CD14-positive monocyte (primary cell): ENCODE data around the gene DUOXA2. TPM values are rescaled to one million over a fixed set of nuclear protein-coding genes. Genes with fewer than 3 reads are reported as not detected.

Experiments
- DNase-seq, 3 donors: peaks; one replicate each; pipeline ENCODE4 v3.0.0-alpha.2; 2011 to 2022
- H2AFZ ChIP-seq: 2 replicates; pipeline ENCODE4 v1.6.0; 2012; ENCODE audit warnings: mild to moderate bottlenecking, low read depth, low read length, inconsistent platforms; ENCODE audit not compliant: insufficient read depth, poor library complexity, severe bottlenecking
- H3K27ac ChIP-seq, 2 donors: 1 replicate in 1 of 2; 2 replicates in 1 of 2; pipeline ENCODE4 v1.5.1; 2012 to 2013; ENCODE audit warnings: low read length in 2 of 2, control low read depth in 1 of 2, inconsistent platforms in 1 of 2, low read depth in 1 of 2, mild to moderate bottlenecking in 1 of 2
- H3K27me3 ChIP-seq, 2 donors: one replicate each; pipeline versions ENCODE4 v1.6.0 to v1.6.1; 2011 to 2013; ENCODE audit warnings: low read length in 2 of 2; ENCODE audit not compliant: control insufficient read depth in 2 of 2, insufficient read depth in 2 of 2
- H3K36me3 ChIP-seq, 2 donors: replicated peaks in 1 of 2; 1 replicate in 1 of 2; 2 replicates in 1 of 2; pipeline versions ENCODE4 v1.5.1 to v1.6.1; 2012 to 2013; ENCODE audit warnings: low read length in 2 of 2, control low read depth in 1 of 2, inconsistent platforms in 1 of 2, mild to moderate bottlenecking in 1 of 2; ENCODE audit not compliant: insufficient read depth in 2 of 2, control insufficient read depth in 1 of 2
- H3K4me1 ChIP-seq, 2 donors: 1 replicate in 1 of 2; 2 replicates in 1 of 2; pipeline versions ENCODE4 v1.5.1 to v1.6.1; 2012 to 2013; ENCODE audit warnings: low read length in 2 of 2, control low read depth in 1 of 2, inconsistent platforms in 1 of 2, mild to moderate bottlenecking in 1 of 2, moderate library complexity in 1 of 2; ENCODE audit not compliant: insufficient read depth in 2 of 2, control insufficient read depth in 1 of 2
- H3K4me2 ChIP-seq: replicated peaks from 2 replicates; pipeline ENCODE3; 2012; ENCODE audit warnings: low read length, moderate library complexity, mild to moderate bottlenecking; ENCODE audit not compliant: poor library complexity, severe bottlenecking; ENCODE audit errors: extremely low read depth
- H3K4me3 ChIP-seq, 3 experiments: fragments of 200-600 bp in 1 of 3; sonication (generic) in 1 of 3; replicated peaks in 1 of 3; 1 replicate in 2 of 3; 2 replicates in 1 of 3; pipeline ENCODE4 v1.5.1; 2011 to 2013; ENCODE audit warnings: low read length in 3 of 3, mild to moderate bottlenecking in 3 of 3, control low read depth in 2 of 3, low read depth in 2 of 3, inconsistent platforms in 1 of 3, moderate library complexity in 1 of 3
- H3K79me2 ChIP-seq: 2 replicates; pipeline ENCODE4 v1.6.0; 2012; ENCODE audit warnings: mild to moderate bottlenecking, control low read depth, inconsistent platforms, low read length, moderate library complexity; ENCODE audit not compliant: insufficient read depth
- H3K9ac ChIP-seq: 2 replicates; pipeline ENCODE4 v1.6.0; 2017; ENCODE audit warnings: low read length, mild to moderate bottlenecking; ENCODE audit not compliant: insufficient read depth, poor library complexity, severe bottlenecking
- H3K9me3 ChIP-seq, 2 donors: replicated peaks in 1 of 2; 1 replicate in 1 of 2; 2 replicates in 1 of 2; pipeline versions ENCODE4 v1.5.1 to v1.6.1; 2012 to 2013; ENCODE audit warnings: low read length in 2 of 2, control low read depth in 1 of 2; ENCODE audit not compliant: control insufficient read depth in 1 of 2, insufficient read depth in 1 of 2
- H4K20me1 ChIP-seq: 2 replicates; pipeline ENCODE4 v1.6.0; 2012; ENCODE audit warnings: mild to moderate bottlenecking, low read length, control low read depth, moderate library complexity; ENCODE audit not compliant: insufficient read depth
- H3K27ac Mint-ChIP-seq, 7 donors: one replicate each; pipeline ENCODE4 v1.8.0; 2020; ENCODE audit warnings: mild to moderate bottlenecking in 7 of 7, mixed read lengths in 7 of 7, moderate library complexity in 6 of 7, inconsistent platforms in 2 of 7
- H3K27me3 Mint-ChIP-seq, 3 donors: one replicate each; pipeline ENCODE4 v1.8.0; 2021 to 2022; ENCODE audit warnings: low read depth in 3 of 3, mild to moderate bottlenecking in 3 of 3, mixed read lengths in 3 of 3, moderate library complexity in 3 of 3, inconsistent platforms in 1 of 3
- H3K36me3 Mint-ChIP-seq, 2 donors: one replicate each; pipeline ENCODE4 v1.8.0; 2020; ENCODE audit warnings: mixed read lengths in 2 of 2, inconsistent platforms in 1 of 2, mild to moderate bottlenecking in 1 of 2
- H3K4me1 Mint-ChIP-seq: one replicate; pipeline ENCODE4 v1.8.0; 2020; ENCODE audit warnings: mild to moderate bottlenecking, mixed read lengths
- H3K4me3 Mint-ChIP-seq, 2 donors: one replicate each; pipeline ENCODE4 v1.8.0; 2020; ENCODE audit warnings: mild to moderate bottlenecking in 2 of 2, mixed read lengths in 2 of 2, moderate library complexity in 1 of 2
- H3K9me3 Mint-ChIP-seq, 7 donors: one replicate each; pipeline ENCODE4 v1.8.0; 2020 to 2022; ENCODE audit warnings: mixed read lengths in 7 of 7, mild to moderate bottlenecking in 6 of 7, moderate library complexity in 6 of 7, inconsistent platforms in 2 of 7
- CTCF ChIP-seq: fragments of 200-600 bp; IDR thresholded peaks from one replicate; pipeline ENCODE4 v1.8.0; 2022; ENCODE audit warnings: antibody characterized with exemption, mild to moderate bottlenecking
- WGBS: methylation state at CpG from one replicate; pipeline ENCODE4 v1.1.5; 2013; ENCODE audit warnings: missing lambda C conversion rate; ENCODE audit not compliant: insufficient coverage; 5-methylcytosine and 5-hydroxymethylcytosine counted together
- intact Hi-C, 2 donors: fragments of 100-400 bp; cut with micrococcal nuclease; formaldehyde crosslinking; loops; one replicate each; pipeline versions ENCODE4 v1.15.0 to v1.15.1; 2023
- polyA plus RNA-seq, 3 donors: library from polyadenylated mRNA; depleted of rRNA in 1 of 3; unstranded in 2 of 3; stranded (reverse) in 1 of 3; fragments of 300-500 nt in 2 of 3; fragments of >200 nt in 1 of 3; fragmentation: Illumina TruSeq in 2 of 3; gene quantifications; 1 replicate in 2 of 3; 2 replicates in 1 of 3; pipeline ENCODE4 v1.2.3, GENCODE V29; 2012 to 2021

Gene DUOXA2
- polyA plus RNA-seq, 3 donors = not detected

GRCh38 chr15:45083223-45083622, 30.9 kb upstream of the DUOXA2 start:
- DNase-seq = no peak
- Histone ChIP-seq H3K36me3 (no peaks in the 10 kb centered on the region), H3K4me2 (no peak overlapping the region), H3K9ac (no peak overlapping the region), H3K4me3 (no peak overlapping the region), H3K79me2 (no peaks in the 10 kb centered on the region), H3K27me3 (no peaks in the 10 kb centered on the region), H2AFZ (no peak overlapping the region), H3K4me1 (no peaks in the 10 kb centered on the region), H3K9me3 (no peaks in the 10 kb centered on the region), H3K27ac (no peak overlapping the region), H4K20me1 (no peaks in the 10 kb centered on the region)
- H3K9me3 Mint-ChIP-seq = peaks cover 0 to 1% (median 0%) of the 10 kb centered on the region in 7 donors
- no peak overlapping the region for H3K27ac Mint-ChIP-seq
- H3K4me3 Mint-ChIP-seq = no peak overlapping the region
- peaks cover 0 to 8% (median 0%) of the 10 kb centered on the region in 3 donors for H3K27me3 Mint-ChIP-seq
- intact Hi-C loops = no loop called here
- no peak for TF ChIP-seq CTCF
- no peaks in the 10 kb centered on the region for H3K4me1 Mint-ChIP-seq
- no peaks in the 10 kb centered on the region for H3K36me3 Mint-ChIP-seq

- Histone ChIP-seq H3K9ac (no peak overlapping the region), H3K36me3 (no peaks in the 10 kb centered on the region), H3K4me3 (no peak overlapping the region), H3K4me2 (no peak overlapping the region), H2AFZ (no peak overlapping the region), H4K20me1 (no peaks in the 10 kb centered on the region), H3K79me2 (no peaks in the 10 kb centered on the region), H3K4me1 (no peaks in the 10 kb centered on the region), H3K27me3 (no peaks in the 10 kb centered on the region), H3K27ac (no peak overlapping the region), H3K9me3 (no peaks in the 10 kb centered on the region)
- 17% methylated on average over 1 of the region's 3 CpGs for WGBS
- Mint-ChIP-seq H3K27ac (no peak overlapping the region), H3K9me3 (peaks cover 0 to 1% (median 0%) of the 10 kb centered on the region in 7 donors), H3K4me3 (no peak overlapping the region), H3K36me3 (no peaks in the 10 kb centered on the region), H3K4me1 (no peaks in the 10 kb centered on the region), H3K27me3 (peaks cover 0 to 8% (median 2%) of the 10 kb centered on the region in 3 donors)
- intact Hi-C loops = no loop called here
- no peak for DNase-seq
- no peak for TF ChIP-seq CTCF
Measured at GRCh38 chr15:45084163-45084562, 30.0 kb upstream of the DUOXA2 start.
